Measurements from ENCODE around the gene BCAS4. TPM values are rescaled to one million over a fixed set of nuclear protein-coding genes. Genes with fewer than 3 reads are reported as not detected.

Gene BCAS4
- total RNA-seq, 1 experiment from 2014 or later = 25.8 TPM

DNA sequence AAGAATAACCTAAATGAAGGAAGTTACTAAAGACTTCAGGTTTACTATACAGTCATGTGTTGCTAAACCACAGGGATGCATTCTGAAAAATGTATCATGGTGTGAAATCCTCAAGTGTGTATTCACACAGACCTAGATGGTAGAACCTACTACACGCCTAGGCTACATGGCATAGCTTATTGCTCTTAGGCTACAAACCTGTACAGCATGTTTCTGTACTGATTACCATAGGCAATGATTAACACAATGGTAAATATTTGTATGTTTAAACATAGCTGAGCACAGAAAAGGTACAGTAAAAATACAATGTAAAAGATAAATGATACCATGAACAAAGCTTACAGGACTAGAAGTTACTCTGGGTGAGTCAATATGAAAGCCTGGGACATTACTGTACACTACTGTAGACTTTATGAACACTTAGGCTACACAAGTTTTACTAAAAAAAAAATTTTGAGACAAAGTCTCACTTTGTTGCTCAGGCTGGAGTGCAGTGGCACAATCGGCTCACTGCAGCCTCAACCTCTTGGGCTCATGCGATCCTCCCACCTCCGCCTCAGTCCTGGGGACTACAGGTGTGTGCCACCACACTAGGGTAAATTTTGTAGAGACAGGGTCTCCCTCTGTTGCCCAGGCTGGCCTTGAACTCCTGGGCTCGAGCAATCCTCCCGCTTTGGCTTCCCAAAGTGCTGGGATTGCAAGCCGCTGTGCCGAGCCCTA lies 100.4 kb downstream of the BCAS4 start (continued):
- TF ChIP-seq, protein P1, sequence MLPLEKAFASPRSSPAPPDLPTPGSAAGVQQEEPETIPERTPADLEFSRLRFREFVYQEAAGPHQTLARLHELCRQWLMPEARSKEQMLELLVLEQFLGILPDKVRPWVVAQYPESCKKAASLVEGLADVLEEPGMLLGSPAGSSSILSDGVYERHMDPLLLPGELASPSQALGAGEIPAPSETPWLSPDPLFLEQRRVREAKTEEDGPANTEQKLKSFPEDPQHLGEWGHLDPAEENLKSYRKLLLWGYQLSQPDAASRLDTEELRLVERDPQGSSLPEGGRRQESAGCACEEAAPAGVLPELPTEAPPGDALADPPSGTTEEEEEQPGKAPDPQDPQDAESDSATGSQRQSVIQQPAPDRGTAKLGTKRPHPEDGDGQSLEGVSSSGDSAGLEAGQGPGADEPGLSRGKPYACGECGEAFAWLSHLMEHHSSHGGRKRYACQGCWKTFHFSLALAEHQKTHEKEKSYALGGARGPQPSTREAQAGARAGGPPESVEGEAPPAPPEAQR (CRISPR knock-in tag; IDR thresholded peaks at IDR 0.05) = no peak
- TF ChIP-seq TP53 (CRISPR knock-in tag; IDR thresholded peaks at IDR 0.05) = no peak

DNA sequence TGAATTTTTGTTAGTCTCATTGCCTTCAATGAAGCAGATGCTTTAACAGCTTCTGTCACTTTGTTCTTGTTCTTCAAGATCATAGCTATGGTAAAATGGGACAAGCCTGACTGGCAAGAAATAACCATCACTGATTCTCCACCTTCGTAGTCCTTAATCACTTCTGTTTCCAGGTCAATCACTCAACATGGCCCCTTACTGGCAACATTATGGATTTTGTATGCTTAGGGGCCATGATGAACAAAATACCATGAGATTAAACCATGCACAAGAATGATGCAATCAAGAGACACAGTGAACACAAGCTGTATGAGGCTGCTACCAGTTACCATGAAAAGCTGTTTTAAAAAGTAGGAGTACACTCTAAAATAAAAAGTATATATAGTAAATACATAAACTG lies 103.6 kb downstream of the BCAS4 start:
- peaks cover 71% of the 10 kb centered on the region for H3K36me3 Mint-ChIP-seq
- POLR2A ChIA-PET = interaction anchor here (0.6 to 0.7 kb wide), 2 partner anchors 22 to 739 kb away, joined by 3 read pairs; no protein-coding TSS in a partner anchor
- CTCF ChIA-PET = interaction anchor here (2.4 kb wide), 1 partner anchor 104 kb away, joined by 11 read pairs; the partner anchor contains the start of gene BCAS4
- DNase-seq (ENCODE audit: low spot score) (no peak), ATAC-seq (no peak)
- TF ChIP-seq GABPB1 (CRISPR knock-in tag; IDR thresholded peaks at IDR 0.05) (peak; percentile 77), NFYB (CRISPR knock-in tag; conservative IDR thresholded peaks at IDR 0.05; ENCODE audit: low read depth) (no peak)
- no peaks in the 10 kb centered on the region for H3K27me3 Mint-ChIP-seq (ENCODE audit: low read depth)
- peak overlapping the region; percentile 32 for H3K27ac Mint-ChIP-seq
- H3K9me3 Mint-ChIP-seq = no peaks in the 10 kb centered on the region
- H3K4me1 Mint-ChIP-seq = no peaks in the 10 kb centered on the region
- no peak overlapping the region for H3K4me3 Mint-ChIP-seq

DNA sequence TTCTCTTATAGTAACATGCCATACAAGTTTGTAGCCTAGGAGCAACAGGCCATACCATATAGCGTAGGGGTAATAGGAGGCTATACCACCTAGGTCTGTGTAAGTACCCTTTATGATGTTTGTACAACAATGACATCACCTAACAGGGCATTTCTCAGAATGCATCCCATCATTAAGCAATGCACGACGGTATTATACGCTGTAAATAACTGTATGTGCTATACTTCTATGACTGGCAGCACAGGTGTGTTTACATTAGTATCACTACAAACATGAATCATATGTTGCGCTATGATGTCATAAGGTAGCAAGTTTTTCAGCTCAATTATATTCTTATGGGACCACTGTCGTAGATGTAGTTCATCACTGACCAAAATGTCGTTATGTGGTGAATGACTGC lies 105.4 kb downstream of the BCAS4 start:
- no peak overlapping the region for H3K27ac Mint-ChIP-seq
- TF ChIP-seq NFYB (CRISPR knock-in tag; conservative IDR thresholded peaks at IDR 0.05; ENCODE audit: low read depth) (no peak), ZNF121 (CRISPR knock-in tag; IDR thresholded peaks at IDR 0.05) (no peak), ZNF396 (CRISPR knock-in tag; IDR thresholded peaks at IDR 0.05; ENCODE audit: borderline replicate concordance) (no peak), CREM (CRISPR knock-in tag; IDR thresholded peaks at IDR 0.05) (no peak)
- TF ChIP-seq, protein P2, sequence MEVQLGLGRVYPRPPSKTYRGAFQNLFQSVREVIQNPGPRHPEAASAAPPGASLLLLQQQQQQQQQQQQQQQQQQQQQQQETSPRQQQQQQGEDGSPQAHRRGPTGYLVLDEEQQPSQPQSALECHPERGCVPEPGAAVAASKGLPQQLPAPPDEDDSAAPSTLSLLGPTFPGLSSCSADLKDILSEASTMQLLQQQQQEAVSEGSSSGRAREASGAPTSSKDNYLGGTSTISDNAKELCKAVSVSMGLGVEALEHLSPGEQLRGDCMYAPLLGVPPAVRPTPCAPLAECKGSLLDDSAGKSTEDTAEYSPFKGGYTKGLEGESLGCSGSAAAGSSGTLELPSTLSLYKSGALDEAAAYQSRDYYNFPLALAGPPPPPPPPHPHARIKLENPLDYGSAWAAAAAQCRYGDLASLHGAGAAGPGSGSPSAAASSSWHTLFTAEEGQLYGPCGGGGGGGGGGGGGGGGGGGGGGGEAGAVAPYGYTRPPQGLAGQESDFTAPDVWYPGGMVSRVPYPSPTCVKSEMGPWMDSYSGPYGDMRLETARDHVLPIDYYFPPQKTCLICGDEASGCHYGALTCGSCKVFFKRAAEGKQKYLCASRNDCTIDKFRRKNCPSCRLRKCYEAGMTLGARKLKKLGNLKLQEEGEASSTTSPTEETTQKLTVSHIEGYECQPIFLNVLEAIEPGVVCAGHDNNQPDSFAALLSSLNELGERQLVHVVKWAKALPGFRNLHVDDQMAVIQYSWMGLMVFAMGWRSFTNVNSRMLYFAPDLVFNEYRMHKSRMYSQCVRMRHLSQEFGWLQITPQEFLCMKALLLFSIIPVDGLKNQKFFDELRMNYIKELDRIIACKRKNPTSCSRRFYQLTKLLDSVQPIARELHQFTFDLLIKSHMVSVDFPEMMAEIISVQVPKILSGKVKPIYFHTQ (CRISPR knock-in tag; IDR thresholded peaks at IDR 0.05) = no peak
- TF ChIP-seq, protein P3, sequence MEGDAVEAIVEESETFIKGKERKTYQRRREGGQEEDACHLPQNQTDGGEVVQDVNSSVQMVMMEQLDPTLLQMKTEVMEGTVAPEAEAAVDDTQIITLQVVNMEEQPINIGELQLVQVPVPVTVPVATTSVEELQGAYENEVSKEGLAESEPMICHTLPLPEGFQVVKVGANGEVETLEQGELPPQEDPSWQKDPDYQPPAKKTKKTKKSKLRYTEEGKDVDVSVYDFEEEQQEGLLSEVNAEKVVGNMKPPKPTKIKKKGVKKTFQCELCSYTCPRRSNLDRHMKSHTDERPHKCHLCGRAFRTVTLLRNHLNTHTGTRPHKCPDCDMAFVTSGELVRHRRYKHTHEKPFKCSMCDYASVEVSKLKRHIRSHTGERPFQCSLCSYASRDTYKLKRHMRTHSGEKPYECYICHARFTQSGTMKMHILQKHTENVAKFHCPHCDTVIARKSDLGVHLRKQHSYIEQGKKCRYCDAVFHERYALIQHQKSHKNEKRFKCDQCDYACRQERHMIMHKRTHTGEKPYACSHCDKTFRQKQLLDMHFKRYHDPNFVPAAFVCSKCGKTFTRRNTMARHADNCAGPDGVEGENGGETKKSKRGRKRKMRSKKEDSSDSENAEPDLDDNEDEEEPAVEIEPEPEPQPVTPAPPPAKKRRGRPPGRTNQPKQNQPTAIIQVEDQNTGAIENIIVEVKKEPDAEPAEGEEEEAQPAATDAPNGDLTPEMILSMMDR (IDR thresholded peaks at IDR 0.05) = no peak
- no peaks in the 10 kb centered on the region for H3K9me3 Mint-ChIP-seq
- ChIA-PET POLR2A (no interaction called here), CTCF (interaction anchor here (0.9 kb wide), 1 partner anchor 107 kb away, joined by 4 read pairs; no protein-coding TSS in a partner anchor)
- no peak overlapping the region for H3K4me3 Mint-ChIP-seq
- DNase-seq (ENCODE audit: low spot score) = no peak
- no peaks in the 10 kb centered on the region for H3K27me3 Mint-ChIP-seq (ENCODE audit: low read depth)
- peaks cover 60% of the 10 kb centered on the region for H3K36me3 Mint-ChIP-seq
- ATAC-seq = no peak
- peaks cover 3% of the 10 kb centered on the region; the same call in 1 of the 2 replicates for H3K4me1 Mint-ChIP-seq

DNA sequence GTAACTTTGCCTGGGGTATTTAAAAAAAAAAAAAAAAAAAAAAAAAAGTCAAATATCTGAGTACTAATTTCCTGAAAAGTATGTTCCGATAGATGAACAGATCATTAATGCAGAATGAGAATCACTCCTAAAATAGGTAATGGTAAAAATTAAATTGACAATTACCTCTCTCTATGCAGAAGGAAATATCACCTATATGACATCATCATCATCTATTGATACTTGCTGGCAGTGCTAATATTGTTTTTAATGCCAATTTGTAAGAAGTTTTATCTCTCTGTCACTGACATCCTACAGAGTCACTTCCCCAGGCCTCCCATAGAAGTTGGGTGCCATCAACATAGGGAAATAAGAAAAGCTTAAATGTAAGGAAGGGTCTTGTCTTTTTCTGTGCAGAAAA lies 106.4 kb downstream of the BCAS4 start:
- ChIA-PET CTCF (no interaction called here), POLR2A (no interaction called here)
- peaks cover 57% of the 10 kb centered on the region for H3K36me3 Mint-ChIP-seq
- TF ChIP-seq ZNF232 (CRISPR knock-in tag; IDR thresholded peaks at IDR 0.05) (no peak), SP1 (CRISPR knock-in tag; conservative IDR thresholded peaks at IDR 0.05) (no peak), GRHL2 (CRISPR knock-in tag; IDR thresholded peaks at IDR 0.05; ENCODE audit: insufficient replicate concordance, severe bottlenecking) (no peak), OVOL2 (CRISPR knock-in tag; IDR thresholded peaks at IDR 0.05; ENCODE audit: borderline replicate concordance) (no peak), HMGA2 (CRISPR knock-in tag; IDR thresholded peaks at IDR 0.05) (no peak), ZNF396 (CRISPR knock-in tag; IDR thresholded peaks at IDR 0.05; ENCODE audit: borderline replicate concordance) (no peak), NFE2L1 (CRISPR knock-in tag; IDR thresholded peaks at IDR 0.05) (no peak), MXD4 (CRISPR knock-in tag; IDR thresholded peaks at IDR 0.05; ENCODE audit: borderline replicate concordance) (no peak)
- TF ChIP-seq, protein P4, sequence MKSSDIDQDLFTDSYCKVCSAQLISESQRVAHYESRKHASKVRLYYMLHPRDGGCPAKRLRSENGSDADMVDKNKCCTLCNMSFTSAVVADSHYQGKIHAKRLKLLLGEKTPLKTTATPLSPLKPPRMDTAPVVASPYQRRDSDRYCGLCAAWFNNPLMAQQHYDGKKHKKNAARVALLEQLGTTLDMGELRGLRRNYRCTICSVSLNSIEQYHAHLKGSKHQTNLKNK (CRISPR knock-in tag; IDR thresholded peaks at IDR 0.05) = no peak
- TF ChIP-seq, protein P5, sequence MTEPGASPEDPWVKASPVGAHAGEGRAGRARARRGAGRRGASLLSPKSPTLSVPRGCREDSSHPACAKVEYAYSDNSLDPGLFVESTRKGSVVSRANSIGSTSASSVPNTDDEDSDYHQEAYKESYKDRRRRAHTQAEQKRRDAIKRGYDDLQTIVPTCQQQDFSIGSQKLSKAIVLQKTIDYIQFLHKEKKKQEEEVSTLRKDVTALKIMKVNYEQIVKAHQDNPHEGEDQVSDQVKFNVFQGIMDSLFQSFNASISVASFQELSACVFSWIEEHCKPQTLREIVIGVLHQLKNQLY (CRISPR knock-in tag; IDR thresholded peaks at IDR 0.05) = no peak
- TF ChIP-seq, protein P2 (CRISPR knock-in tag; IDR thresholded peaks at IDR 0.05) = no peak
- TF ChIP-seq, protein P6, sequence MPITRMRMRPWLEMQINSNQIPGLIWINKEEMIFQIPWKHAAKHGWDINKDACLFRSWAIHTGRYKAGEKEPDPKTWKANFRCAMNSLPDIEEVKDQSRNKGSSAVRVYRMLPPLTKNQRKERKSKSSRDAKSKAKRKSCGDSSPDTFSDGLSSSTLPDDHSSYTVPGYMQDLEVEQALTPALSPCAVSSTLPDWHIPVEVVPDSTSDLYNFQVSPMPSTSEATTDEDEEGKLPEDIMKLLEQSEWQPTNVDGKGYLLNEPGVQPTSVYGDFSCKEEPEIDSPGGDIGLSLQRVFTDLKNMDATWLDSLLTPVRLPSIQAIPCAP (CRISPR knock-in tag; IDR thresholded peaks at IDR 0.05) = no peak

More for the DNA sequence above, 106.4 kb downstream of the BCAS4 start:
- Mint-ChIP-seq H3K9me3 (no peaks in the 10 kb centered on the region), H3K27ac (no peak overlapping the region), H3K4me3 (no peak overlapping the region), H3K4me1 (peaks cover 12% of the 10 kb centered on the region), H3K27me3 (ENCODE audit: low read depth) (no peaks in the 10 kb centered on the region)
- no peak for DNase-seq (ENCODE audit: low spot score)
- no peak for ATAC-seq
